ENCODE measurements around the gene CLCNKA.

Gene CLCNKA

GRCh38 chr1:16063226-16063829 is 41.5 kb downstream of the CLCNKA start:
- no peak for DNase-seq (ENCODE audit: low spot score)

GRCh38 chr1:16063921-16064320 is 42.1 kb downstream of the CLCNKA start:
- DNase-seq (ENCODE audit: low spot score) = no peak

GRCh38 chr1:16064536-16065268 is 42.9 kb downstream of the CLCNKA start:
- DNase-seq (ENCODE audit: low spot score) = no peak

- DNase-seq (ENCODE audit: low spot score) = no peak
Observed at GRCh38 chr1:16065269-16065576, 43.4 kb downstream of the CLCNKA start.

- no peak for DNase-seq (ENCODE audit: low spot score)
Observed at GRCh38 chr1:16066245-16066644, 44.4 kb downstream of the CLCNKA start.

- no peak for DNase-seq (ENCODE audit: low spot score)
Observed at GRCh38 chr1:16067127-16067768, 45.4 kb downstream of the CLCNKA start.

GRCh38 chr1:16067933-16068332 is 46.1 kb downstream of the CLCNKA start:
- DNase-seq (ENCODE audit: low spot score) = no peak

GRCh38 chr1:16068356-16069270 is 46.8 kb downstream of the CLCNKA start:
- no peak for DNase-seq (ENCODE audit: low spot score)

- DNase-seq (ENCODE audit: low spot score) = no peak
Observed at GRCh38 chr1:16070640-16071355, 49.0 kb downstream of the CLCNKA start.

- no peak for DNase-seq (ENCODE audit: low spot score)
Observed at GRCh38 chr1:16071614-16072013, 49.8 kb downstream of the CLCNKA start.

GRCh38 chr1:16072095-16072494 is 50.3 kb downstream of the CLCNKA start:
- no peak for DNase-seq (ENCODE audit: low spot score)

GRCh38 chr1:16072616-16073484 is 51.0 kb downstream of the CLCNKA start:
- no peak for DNase-seq (ENCODE audit: low spot score)

GRCh38 chr1:16073490-16074119 is 51.8 kb downstream of the CLCNKA start, which contains the start of gene FAM131C:
FAM131C (minus strand) TSS chr1:16073651; CDS start chr1:16073442, 209 bp downstream.
- DNase-seq (ENCODE audit: low spot score) = no peak

- DNase-seq (ENCODE audit: low spot score) = no peak
Observed at GRCh38 chr1:16074217-16074616, 52.4 kb downstream of the CLCNKA start.

GRCh38 chr1:16075337-16076030 is 53.6 kb downstream of the CLCNKA start:
- DNase-seq (ENCODE audit: low spot score) = no peak

GRCh38 chr1:16076031-16076864 is 54.4 kb downstream of the CLCNKA start:
- no peak for DNase-seq (ENCODE audit: low spot score)

- no peak for DNase-seq (ENCODE audit: low spot score)
Observed at GRCh38 chr1:16076865-16077238, 55.0 kb downstream of the CLCNKA start.

GRCh38 chr1:16077406-16078245 is 55.8 kb downstream of the CLCNKA start:
- no peak for DNase-seq (ENCODE audit: low spot score)

All from COLO829 (cell line).